ENCODE data around the gene NHERF2.

DNA sequence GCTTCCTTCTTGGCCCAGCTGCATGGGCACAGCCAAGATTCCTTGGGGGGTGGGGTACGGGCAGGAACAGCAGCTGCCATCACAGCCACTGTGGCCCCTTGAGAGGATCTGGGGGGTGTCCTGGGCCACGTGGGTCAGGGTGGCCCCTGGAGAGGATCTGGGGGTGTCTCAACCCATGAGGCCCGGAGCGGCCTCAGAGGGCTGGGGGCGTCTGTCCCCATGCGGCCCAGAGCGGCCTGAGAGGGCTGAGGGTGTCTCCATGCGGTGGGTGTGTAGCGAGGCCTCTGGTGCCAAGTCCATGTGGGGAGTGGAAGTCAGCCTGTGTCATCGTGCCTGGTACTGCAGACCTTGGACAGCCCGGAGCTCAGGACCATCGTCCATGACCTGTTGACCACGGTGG is 34.8 kb downstream of the NHERF2 start:
- TF ChIP-seq EZH2phosphoT487 (IDR thresholded peaks at IDR 0.05) (no peak), CTCF (IDR thresholded peaks at IDR 0.05) (no peak), EZH2 (IDR thresholded peaks at IDR 0.05) (no peak)
